Caco-2 (cell line): ENCODE measurements around the gene MYO5C. TPM values are rescaled to one million over a fixed set of nuclear protein-coding genes. Genes with fewer than 3 reads are reported as not detected.

ENCODE experiments used
- BruUV-seq: library from RNA; stranded (reverse); fragments of 400-500 nt; replicated peaks from 2 replicates; lab custom pipeline; 2021; lab: Mats Ljungman, UMichigan
- CTCF ChIA-PET: fragments of 300-600 bp; sonication (Branson Sonifier 250); formaldehyde crosslinking; loops from one replicate; lab custom pipeline; 2022; ENCODE audit warnings: antibody characterized with exemption; lab: Charles Lee
- POLR2A ChIA-PET: fragments of 300-600 bp; sonication (Branson Sonifier 250); formaldehyde crosslinking; loops from one replicate; lab custom pipeline; 2022; ENCODE audit warnings: antibody characterized with exemption; lab: Charles Lee
- DNase-seq, 2 experiments: peaks; one replicate each; pipeline versions ENCODE4 v3.0.0 to v3.0.0-alpha.2; 2020 to 2022
- H3K27me3 ChIP-seq: replicated peaks from 2 replicates; pipeline ENCODE4 v1.6.0; 2011; ENCODE audit warnings: low read length; ENCODE audit not compliant: control insufficient read depth, insufficient read depth
- H3K36me3 ChIP-seq: 2 replicates; pipeline ENCODE4 v1.5.1; 2011; ENCODE audit warnings: low read length; ENCODE audit not compliant: control insufficient read depth, insufficient read depth
- H3K4me1 ChIP-seq: fragments of 250-450 bp; sonication (Bioruptor Pico); 2 replicates; pipeline ENCODE4 v1.5.1; 2020; ENCODE audit warnings: mild to moderate bottlenecking
- H3K4me3 ChIP-seq: 2 replicates; pipeline ENCODE4 v1.5.1; 2011; ENCODE audit warnings: low read depth, mild to moderate bottlenecking, control low read depth, low read length
- H3K9me3 ChIP-seq: fragments of 250-450 bp; sonication (Bioruptor Pico); 2 replicates; pipeline ENCODE4 v1.5.1; 2020; ENCODE audit warnings: mild to moderate bottlenecking, moderate library complexity
- H3K27ac Mint-ChIP-seq: one replicate; pipeline ENCODE4 v1.8.0; 2022; ENCODE audit warnings: mixed read lengths; ENCODE audit not compliant: unreplicated experiment
- H3K27me3 Mint-ChIP-seq: one replicate; pipeline ENCODE4 v1.8.0; 2022; ENCODE audit warnings: mixed read lengths; ENCODE audit not compliant: insufficient read depth, unreplicated experiment
- H3K36me3 Mint-ChIP-seq: one replicate; pipeline ENCODE4 v1.8.0; 2022; ENCODE audit warnings: mild to moderate bottlenecking, mixed read lengths; ENCODE audit not compliant: insufficient read depth, unreplicated experiment
- H3K4me1 Mint-ChIP-seq: one replicate; pipeline ENCODE4 v1.8.0; 2022; ENCODE audit warnings: low read depth, mixed read lengths; ENCODE audit not compliant: unreplicated experiment
- H3K4me3 Mint-ChIP-seq: one replicate; pipeline ENCODE4 v1.8.0; 2022; ENCODE audit warnings: mild to moderate bottlenecking, moderate library complexity, mixed read lengths; ENCODE audit not compliant: unreplicated experiment
- H3K9me3 Mint-ChIP-seq: one replicate; pipeline ENCODE4 v1.8.0; 2022; ENCODE audit warnings: mixed read lengths; ENCODE audit not compliant: unreplicated experiment
- CTCF ChIP-seq, 2 experiments: fragments of 200-600 bp in 1 of 2; IDR thresholded peaks; 1 replicate in 1 of 2; 2 replicates in 1 of 2; pipeline versions ENCODE4 v1.5.1 to v1.8.0; 2011 to 2022; ENCODE audit warnings: antibody characterized with exemption in 1 of 2, control low read depth in 1 of 2, inconsistent platforms in 1 of 2, low read depth in 1 of 2, low read length in 1 of 2, mild to moderate bottlenecking in 1 of 2, moderate library complexity in 1 of 2; ENCODE audit not compliant: insufficient read depth in 1 of 2, severe bottlenecking in 1 of 2, unreplicated experiment in 1 of 2
- intact Hi-C: fragments of 100-400 bp; cut with micrococcal nuclease; formaldehyde crosslinking; loops from one replicate; pipeline ENCODE4 v1.10.0; 2022; ENCODE audit not compliant: unreplicated experiment
- total RNA-seq: library from RNA; stranded (reverse); gene quantifications from 2 replicates; pipeline ENCODE4 v1.2.3, GENCODE V29; 2022

Gene MYO5C
- total RNA-seq, 1 experiment from 2014 or later = 33.5 TPM

GRCh38 chr15:52162260-52162659 is 133.3 kb downstream of the MYO5C start:
- H3K4me3 ChIP-seq = no peak overlapping the region
- TF ChIP-seq CTCF (IDR thresholded peaks at IDR 0.05; ENCODE audit: insufficient read depth in 1 of 2, low read depth in 1 of 2, low read length in 1 of 2, severe bottlenecking in 1 of 2, unreplicated experiment in 1 of 2) = no peak
- peaks cover 13% of the 10 kb centered on the region for H3K4me1 Mint-ChIP-seq
- H3K9me3 ChIP-seq = no peaks in the 10 kb centered on the region
- H3K27me3 Mint-ChIP-seq = no peaks in the 10 kb centered on the region
- H3K4me3 Mint-ChIP-seq = no peak overlapping the region
- H3K36me3 ChIP-seq = no peaks in the 10 kb centered on the region
- H3K36me3 Mint-ChIP-seq = peaks cover 14% of the 10 kb centered on the region
- intact Hi-C loops = no loop called here
- ChIA-PET CTCF (interaction anchor here (1.0 kb wide), 1 partner anchor 46 kb away, joined by 6 read pairs; no protein-coding TSS in a partner anchor), POLR2A (no interaction called here)
- H3K4me1 ChIP-seq = 0 out of 2 replicates have a peak, but pooled peaks cover 5% of the 10 kb centered on the region
- H3K9me3 Mint-ChIP-seq = no peaks in the 10 kb centered on the region
- DNase-seq = no peak
- BruUV-seq = no TSS peak
- H3K27ac Mint-ChIP-seq = no peak overlapping the region
- no peaks in the 10 kb centered on the region for H3K27me3 ChIP-seq

GRCh38 chr15:52161406-52161966 is 134.1 kb downstream of the MYO5C start:
- H3K36me3 Mint-ChIP-seq = peaks cover 14% of the 10 kb centered on the region
- no peak overlapping the region for H3K4me3 Mint-ChIP-seq
- POLR2A ChIA-PET = no interaction called here
- BruUV-seq = no TSS peak
- no peak for TF ChIP-seq CTCF (IDR thresholded peaks at IDR 0.05; ENCODE audit: insufficient read depth in 1 of 2, low read depth in 1 of 2, low read length in 1 of 2, severe bottlenecking in 1 of 2, unreplicated experiment in 1 of 2)
- DNase-seq = no peak
- Histone ChIP-seq H3K9me3 (no peaks in the 10 kb centered on the region), H3K4me1 (peaks cover 7% of the 10 kb centered on the region; the same call in 1 of the 2 replicates), H3K27me3 (no peaks in the 10 kb centered on the region), H3K36me3 (no peaks in the 10 kb centered on the region), H3K4me3 (no peak overlapping the region)
- CTCF ChIA-PET = interaction anchor here (1.1 kb wide), 1 partner anchor 47 kb away, joined by 4 read pairs; no protein-coding TSS in a partner anchor
- peaks cover 8% of the 10 kb centered on the region for H3K4me1 Mint-ChIP-seq
- intact Hi-C loops = no loop called here
- H3K27me3 Mint-ChIP-seq = no peaks in the 10 kb centered on the region
- no peaks in the 10 kb centered on the region for H3K9me3 Mint-ChIP-seq
- H3K27ac Mint-ChIP-seq = no peak overlapping the region

DNA sequence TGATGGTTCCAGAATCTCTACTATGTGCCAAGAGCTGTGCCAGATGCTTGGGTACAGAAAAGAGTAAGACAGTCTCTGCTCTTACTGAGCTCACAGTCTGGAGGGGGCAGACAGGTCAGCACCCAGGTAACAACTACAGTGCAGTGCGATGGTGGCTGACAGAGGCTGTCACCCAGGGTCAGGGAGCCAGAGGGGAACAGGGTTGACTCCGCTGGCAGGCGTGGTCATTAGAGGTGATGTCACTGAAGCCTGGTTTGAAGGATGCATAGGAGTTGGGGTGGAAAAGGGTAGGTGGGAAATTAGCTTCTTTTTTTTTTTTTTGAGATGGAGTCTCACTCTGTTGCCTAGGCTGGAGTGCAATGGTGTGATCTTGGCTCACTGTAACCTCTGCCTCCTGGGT is 136.0 kb downstream of the MYO5C start:
- Mint-ChIP-seq H3K27ac (no peak overlapping the region), H3K9me3 (no peaks in the 10 kb centered on the region), H3K36me3 (peaks cover 9% of the 10 kb centered on the region), H3K4me3 (no peak overlapping the region), H3K4me1 (peaks cover 2% of the 10 kb centered on the region), H3K27me3 (no peaks in the 10 kb centered on the region)
- no peaks in the 10 kb centered on the region for H3K27me3 ChIP-seq
- BruUV-seq = no TSS peak
- TF ChIP-seq CTCF (IDR thresholded peaks at IDR 0.05; ENCODE audit: insufficient read depth in 1 of 2, low read depth in 1 of 2, low read length in 1 of 2, severe bottlenecking in 1 of 2, unreplicated experiment in 1 of 2) = no peak
- DNase-seq = no peak
- H3K36me3 ChIP-seq = no peaks in the 10 kb centered on the region
- intact Hi-C loops = no loop called here
- H3K4me3 ChIP-seq = no peak overlapping the region
- CTCF ChIA-PET = no interaction called here
- H3K9me3 ChIP-seq = no peaks in the 10 kb centered on the region
- POLR2A ChIA-PET = no interaction called here
- H3K4me1 ChIP-seq = peaks cover 8% of the 10 kb centered on the region; the same call in 1 of the 2 replicates
